Endothelial cell of umbilical vein (primary cell): ENCODE results near the gene ALOX5AP. TPM values are rescaled to one million over a fixed set of nuclear protein-coding genes. Genes with fewer than 3 reads are reported as not detected.

Experiments used
- BruUV-seq: library from RNA; stranded (reverse); fragments of 400-500 nt; replicated peaks from 2 replicates; lab custom pipeline; 2021; lab: Mats Ljungman, UMichigan
- CTCF ChIA-PET: fragments of 300-600, 350-600 bp; sonication (Branson Sonifier 250); formaldehyde crosslinking; loops from one replicate; lab custom pipeline; 2021; ENCODE audit warnings: antibody characterized with exemption, inconsistent platforms; lab: Charles Lee
- POLR2A ChIA-PET: fragments of 300-600, 350-600 bp; sonication (Branson Sonifier 250); formaldehyde crosslinking; loops from one replicate; lab custom pipeline; 2021; ENCODE audit warnings: antibody characterized with exemption, inconsistent platforms; lab: Charles Lee
- DNase-seq: peaks from one replicate; pipeline ENCODE4 v3.0.0-alpha.2; 2011; ENCODE audit warnings: low read depth, low spot score
- FAIRE-seq: peaks from 2 replicates; lab custom pipeline; 2011; peaks lifted over from hg19 to GRCh38; lab: Jason Lieb, UNC
- H2AFZ ChIP-seq: 2 replicates; pipeline ENCODE4 v1.6.0; 2012; ENCODE audit warnings: low read depth, low read length, control low read depth, inconsistent platforms
- H3K27ac ChIP-seq: 2 replicates; pipeline ENCODE4 v1.5.1; 2011; ENCODE audit warnings: low read depth, mild to moderate bottlenecking, control low read depth, low read length, moderate library complexity; ENCODE audit not compliant: insufficient read depth
- H3K27me3 ChIP-seq, 2 experiments: 2 replicates each; pipeline versions ENCODE4 v1.6.0 to v1.6.1; 2011; ENCODE audit warnings: low read length in 2 of 2, mixed read lengths in 1 of 2; ENCODE audit not compliant: control insufficient read depth in 2 of 2, insufficient read depth in 2 of 2
- H3K36me3 ChIP-seq, 2 experiments: 2 replicates in 1 of 2; 3 replicates in 1 of 2; pipeline ENCODE4 v1.5.1; 2011; ENCODE audit warnings: low read length in 2 of 2, mild to moderate bottlenecking in 1 of 2, moderate library complexity in 1 of 2; ENCODE audit not compliant: control insufficient read depth in 2 of 2, insufficient read depth in 2 of 2; ENCODE audit errors: extremely low read depth in 1 of 2
- H3K4me1 ChIP-seq: 3 replicates; pipeline ENCODE4 v1.5.1; 2011; ENCODE audit warnings: mild to moderate bottlenecking, low read length; ENCODE audit not compliant: control insufficient read depth, insufficient read depth; ENCODE audit errors: extremely low read depth
- H3K4me2 ChIP-seq: 2 replicates; pipeline ENCODE4 v1.6.1; 2011; ENCODE audit warnings: low read length, control low read depth, mixed read lengths; ENCODE audit not compliant: insufficient read depth
- H3K4me3 ChIP-seq, 3 experiments: fragments of 200-600 bp in 1 of 3; sonication (generic), shearing (Covaris generic) in 1 of 3; replicated peaks in 1 of 3; 2 replicates each; pipeline ENCODE4 v1.5.1; 2011 to 2016; ENCODE audit warnings: control low read depth in 3 of 3, low read length in 3 of 3, mild to moderate bottlenecking in 2 of 3, inconsistent platforms in 1 of 3, low read depth in 1 of 3, moderate library complexity in 1 of 3; ENCODE audit not compliant: insufficient read depth in 1 of 3
- H3K79me2 ChIP-seq: 2 replicates; pipeline ENCODE4 v1.6.0; 2012; ENCODE audit warnings: low read length, inconsistent platforms; ENCODE audit not compliant: control insufficient read depth, insufficient read depth
- H3K9ac ChIP-seq: replicated peaks from 2 replicates; pipeline ENCODE3; 2011; ENCODE audit warnings: low read length, control low read depth; ENCODE audit not compliant: insufficient read depth; ENCODE audit errors: extremely low read depth
- H3K9me1 ChIP-seq: replicated peaks from 3 replicates; pipeline ENCODE4 v1.6.0; 2011; ENCODE audit warnings: mild to moderate bottlenecking, low read length; ENCODE audit not compliant: control insufficient read depth, insufficient read depth; ENCODE audit errors: extremely low read depth
- H3K9me3 ChIP-seq: replicated peaks from 2 replicates; pipeline ENCODE4 v1.5.1; 2012; ENCODE audit warnings: low read length, inconsistent platforms; ENCODE audit not compliant: control insufficient read depth, insufficient read depth
- H4K20me1 ChIP-seq: replicated peaks from 2 replicates; pipeline ENCODE3; 2011; ENCODE audit warnings: mild to moderate bottlenecking, low read length; ENCODE audit not compliant: control insufficient read depth, insufficient read depth; ENCODE audit errors: extremely low read depth
- EZH2 ChIP-seq: IDR thresholded peaks from 2 replicates; pipeline ENCODE4 v1.6.1; 2012; ENCODE audit warnings: borderline replicate concordance, low read depth, mild to moderate bottlenecking, moderate library complexity, low read length, inconsistent platforms; ENCODE audit not compliant: severe bottlenecking
- FOS ChIP-seq: IDR thresholded peaks from 2 replicates; pipeline ENCODE4 v1.6.1; 2011; ENCODE audit warnings: mild to moderate bottlenecking, low read length, moderate library complexity, borderline replicate concordance; ENCODE audit not compliant: insufficient read depth
- GATA2 ChIP-seq: IDR thresholded peaks from 2 replicates; pipeline ENCODE4 v1.7.0; 2011; ENCODE audit warnings: low read depth, mild to moderate bottlenecking, moderate library complexity, mixed read lengths, low read length; ENCODE audit not compliant: insufficient read length, insufficient read depth
- JUN ChIP-seq: IDR thresholded peaks from 2 replicates; pipeline ENCODE4 v1.6.1; 2011; ENCODE audit warnings: borderline replicate concordance, low read depth; ENCODE audit not compliant: insufficient read length, insufficient read depth
- MYC ChIP-seq: IDR thresholded peaks from one replicate; pipeline ENCODE4 v1.6.1; 2011; ENCODE audit warnings: mild to moderate bottlenecking, low read depth, low read length
- POLR2A ChIP-seq: IDR thresholded peaks from 2 replicates; pipeline ENCODE4 v1.6.1; 2012; ENCODE audit warnings: low read depth, mild to moderate bottlenecking, control low read depth, low read length
- POLR2AphosphoS5 ChIP-seq: IDR thresholded peaks from 2 replicates; pipeline ENCODE4 v1.6.1; 2012; ENCODE audit warnings: low read depth, mild to moderate bottlenecking, control low read depth, low read length, moderate library complexity; ENCODE audit not compliant: insufficient read depth
- dilution Hi-C: fragments of 300-500 bp; cut with MboI; formaldehyde crosslinking; loops from one replicate; pipeline ENCODE4 v1.15.0; 2019; ENCODE audit warnings: low sequenced_read_pairs; ENCODE audit not compliant: extremely low pct_ligation_motif_present
- intact Hi-C: fragments of 100-400 bp; cut with micrococcal nuclease; formaldehyde crosslinking; loops from one replicate; pipeline ENCODE4 v1.10.0; 2022
- polyA plus RNA-seq, 4 experiments: library from polyadenylated mRNA; depleted of rRNA in 3 of 4; stranded (reverse) in 3 of 4; unstranded in 1 of 4; fragments of >200 nt; gene quantifications; 2 replicates each; pipeline versions ENCODE4 v1.2.1 to v1.2.3, GENCODE V29; 2011 to 2012; ENCODE audit warnings: missing spikeins in 1 of 4
- total RNA-seq: library from RNA; stranded (reverse); gene quantifications from 2 replicates; pipeline ENCODE4 v1.2.3, GENCODE V29; 2021
- TF ChIP-seq, protein P1 (sequence below), 2 donors: IDR thresholded peaks; 1 replicate in 1 of 2; 2 replicates in 1 of 2; pipeline ENCODE4 v1.5.1; 2011; ENCODE audit warnings: low read length in 2 of 2, mild to moderate bottlenecking in 2 of 2, moderate library complexity in 2 of 2, control low read depth in 1 of 2, inconsistent platforms in 1 of 2, low read depth in 1 of 2; ENCODE audit not compliant: insufficient read depth in 1 of 2; ENCODE audit errors: extremely low read depth in 1 of 2
- TF ChIP-seq, protein P2 (sequence below): IDR thresholded peaks from 2 replicates; pipeline ENCODE4 v1.6.1; 2011; ENCODE audit not compliant: insufficient read depth, insufficient read length

ALOX5AP gene
- total and polyA plus RNA-seq, 2 donors (not counting 3 experiments of a cell fraction or from before 2014, with no cell fraction given), result 1.8 TPM; not detected in 1

DNA sequence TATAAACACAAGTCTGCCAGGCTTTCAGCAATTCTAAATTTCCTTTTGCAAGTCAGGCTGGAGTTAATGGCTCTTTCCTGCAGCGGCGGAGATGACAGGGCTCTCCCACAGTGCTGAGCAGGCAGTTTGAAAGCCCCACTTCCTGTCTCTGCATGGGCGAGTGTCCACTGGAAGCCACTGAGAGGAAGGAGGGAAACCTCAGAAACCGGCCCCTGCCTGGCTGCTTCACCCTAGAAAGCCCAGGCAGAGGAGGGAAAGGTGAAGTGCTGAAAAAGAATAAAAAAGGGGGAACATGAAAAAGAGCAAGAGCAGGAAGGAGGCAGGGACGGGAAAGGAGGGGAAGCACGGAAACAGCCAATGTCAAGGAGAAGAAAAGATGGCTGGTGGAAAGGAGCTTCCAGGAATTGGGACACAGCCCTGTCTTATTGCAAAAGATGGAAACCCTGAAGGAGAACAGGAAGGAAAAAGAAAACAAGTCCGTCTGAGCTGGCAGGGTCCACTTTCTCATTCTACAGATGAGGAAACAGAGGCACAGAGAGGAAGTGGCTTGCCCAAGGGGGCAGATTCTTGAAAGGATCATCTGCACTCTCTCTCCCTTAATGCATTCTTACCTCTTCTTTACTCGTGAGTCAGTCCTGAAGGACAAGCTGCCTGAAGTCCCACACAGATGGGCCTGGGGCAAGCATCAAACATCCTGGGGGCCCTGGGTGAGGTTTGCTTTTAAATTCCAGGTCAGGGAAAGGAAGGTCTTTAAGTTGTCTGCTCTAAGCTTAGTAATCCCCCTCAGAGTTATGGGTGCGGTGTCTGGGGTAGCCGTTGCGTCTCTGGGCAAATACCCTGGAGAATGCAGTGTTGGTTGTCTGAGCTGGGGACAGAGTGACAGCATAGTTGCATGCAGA is 38.8 kb upstream of the ALOX5AP start:
- Histone ChIP-seq H3K4me3 (no peak overlapping the region), H3K27ac (no peak overlapping the region), H3K36me3 (no peaks in the 10 kb centered on the region), H3K4me2 (peak overlapping the region; percentile 28), H4K20me1 (no peaks in the 10 kb centered on the region), H3K27me3 (no peaks in the 10 kb centered on the region), H3K9me1 (no peaks in the 10 kb centered on the region), H3K4me1 (peaks cover 28% of the 10 kb centered on the region), H3K79me2 (no peaks in the 10 kb centered on the region), H2AFZ (peak overlapping the region; percentile 91), H3K9ac (no peak overlapping the region), H3K9me3 (no peaks in the 10 kb centered on the region)
- BruUV-seq, result no TSS peak
- no peak for DNase-seq
- intact Hi-C loops, result loop anchor here (1.0 kb wide), 1 partner anchor 44 kb away; no protein-coding TSS in a partner anchor
- dilution Hi-C loops, result loop anchor here (25.0 kb wide), 1 partner anchor 91 kb away; no protein-coding TSS in a partner anchor
- ChIA-PET CTCF (interaction anchor here (0.6 to 1.4 kb wide), 6 partner anchors 12 to 348 kb away, joined by 3 to 7 read pairs (median 3); no protein-coding TSS in a partner anchor), POLR2A (no interaction called here)
- FAIRE-seq, result no peak
- TF ChIP-seq MYC (no peak), POLR2AphosphoS5 (no peak), POLR2A (no peak), EZH2 (no peak), GATA2 (no peak), FOS (no peak), JUN (no peak)
- TF ChIP-seq, protein P1, sequence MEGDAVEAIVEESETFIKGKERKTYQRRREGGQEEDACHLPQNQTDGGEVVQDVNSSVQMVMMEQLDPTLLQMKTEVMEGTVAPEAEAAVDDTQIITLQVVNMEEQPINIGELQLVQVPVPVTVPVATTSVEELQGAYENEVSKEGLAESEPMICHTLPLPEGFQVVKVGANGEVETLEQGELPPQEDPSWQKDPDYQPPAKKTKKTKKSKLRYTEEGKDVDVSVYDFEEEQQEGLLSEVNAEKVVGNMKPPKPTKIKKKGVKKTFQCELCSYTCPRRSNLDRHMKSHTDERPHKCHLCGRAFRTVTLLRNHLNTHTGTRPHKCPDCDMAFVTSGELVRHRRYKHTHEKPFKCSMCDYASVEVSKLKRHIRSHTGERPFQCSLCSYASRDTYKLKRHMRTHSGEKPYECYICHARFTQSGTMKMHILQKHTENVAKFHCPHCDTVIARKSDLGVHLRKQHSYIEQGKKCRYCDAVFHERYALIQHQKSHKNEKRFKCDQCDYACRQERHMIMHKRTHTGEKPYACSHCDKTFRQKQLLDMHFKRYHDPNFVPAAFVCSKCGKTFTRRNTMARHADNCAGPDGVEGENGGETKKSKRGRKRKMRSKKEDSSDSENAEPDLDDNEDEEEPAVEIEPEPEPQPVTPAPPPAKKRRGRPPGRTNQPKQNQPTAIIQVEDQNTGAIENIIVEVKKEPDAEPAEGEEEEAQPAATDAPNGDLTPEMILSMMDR (IDR thresholded peaks at IDR 0.05; ENCODE audit: extremely low read depth in 1 of 2, insufficient read depth in 1 of 2, low read depth in 1 of 2, low read length in 2 of 2), result no peak
- TF ChIP-seq, protein P2, sequence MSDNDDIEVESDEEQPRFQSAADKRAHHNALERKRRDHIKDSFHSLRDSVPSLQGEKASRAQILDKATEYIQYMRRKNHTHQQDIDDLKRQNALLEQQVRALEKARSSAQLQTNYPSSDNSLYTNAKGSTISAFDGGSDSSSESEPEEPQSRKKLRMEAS, result no peak
